H1 (cell line): ENCODE results near the gene ZBTB20. TPM values are rescaled to one million over a fixed set of nuclear protein-coding genes. Genes with fewer than 3 reads are reported as not detected.

ENCODE experiments used
- CTCF ChIA-PET: fragments of 300-600 bp; sonication (Branson Sonifier 250); formaldehyde crosslinking; loops from one replicate; lab custom pipeline; 2021; ENCODE audit not compliant: partially characterized antibody; lab: Charles Lee
- POLR2A ChIA-PET: fragments of 300-600 bp; sonication (Branson Sonifier 250); formaldehyde crosslinking; loops from one replicate; lab custom pipeline; 2021; ENCODE audit warnings: inconsistent platforms; ENCODE audit not compliant: partially characterized antibody; lab: Charles Lee
- DNase-seq, 2 experiments: peaks; one replicate each; pipeline versions ENCODE4 v3.0.0 to v3.0.0-alpha.2; 2010 to 2022; ENCODE audit warnings: low spot score in 2 of 2, low read depth in 1 of 2, mixed read lengths in 1 of 2
- FAIRE-seq: peaks from 2 replicates; lab custom pipeline; 2011; peaks lifted over from hg19 to GRCh38; lab: Jason Lieb, UNC
- H2AFZ ChIP-seq: 2 replicates; pipeline ENCODE4 v1.8.1; 2012; ENCODE audit warnings: low read length, inconsistent platforms
- H2AK5ac ChIP-seq: 2 replicates; pipeline ENCODE4 v1.6.1; 2013; ENCODE audit warnings: low read depth, low read length
- H2BK120ac ChIP-seq: replicated peaks from 2 replicates; pipeline ENCODE3; 2013; ENCODE audit warnings: low read depth, low read length, inconsistent platforms
- H2BK12ac ChIP-seq: 2 replicates; pipeline ENCODE4 v1.6.1; 2013; ENCODE audit warnings: low read depth, low read length
- H2BK15ac ChIP-seq: 2 replicates; pipeline ENCODE4 v1.6.1; 2013; ENCODE audit warnings: low read length
- H2BK20ac ChIP-seq: 2 replicates; pipeline ENCODE4 v1.6.1; 2013; ENCODE audit warnings: low read length
- H2BK5ac ChIP-seq: 2 replicates; pipeline ENCODE4 v1.6.1; 2013; ENCODE audit warnings: low read depth, low read length
- H3K14ac ChIP-seq: 2 replicates; pipeline ENCODE4 v1.6.1; 2013; ENCODE audit warnings: inconsistent platforms; ENCODE audit not compliant: insufficient read length
- H3K18ac ChIP-seq: 2 replicates; pipeline ENCODE4 v1.6.1; 2013; ENCODE audit warnings: low read length; ENCODE audit errors: extremely low read depth
- H3K23ac ChIP-seq: 2 replicates; pipeline ENCODE4 v1.6.1; 2013; ENCODE audit warnings: inconsistent platforms; ENCODE audit not compliant: insufficient read length
- H3K23me2 ChIP-seq: 2 replicates; pipeline ENCODE4 v1.6.1; 2013; ENCODE audit warnings: low read depth, low read length
- H3K27ac ChIP-seq: 2 replicates; pipeline ENCODE4 v1.6.1; 2011; ENCODE audit warnings: low read depth, low read length, inconsistent platforms
- H3K27me3 ChIP-seq, 4 experiments: replicated peaks in 1 of 4; 1 replicate in 1 of 4; 2 replicates in 3 of 4; pipeline versions ENCODE4 v1.6.1 to v1.8.1; 2011 to 2013; ENCODE audit warnings: low read length in 3 of 4, mild to moderate bottlenecking in 3 of 4, inconsistent platforms in 2 of 4, mixed read lengths in 2 of 4, moderate library complexity in 1 of 4; ENCODE audit not compliant: control insufficient read depth in 3 of 4, insufficient read depth in 3 of 4; ENCODE audit errors: extremely low read depth in 1 of 4
- H3K36me3 ChIP-seq, 4 experiments: 2 replicates each; pipeline versions ENCODE4 v1.6.1 to v1.8.1; 2011 to 2013; ENCODE audit warnings: mild to moderate bottlenecking in 4 of 4, low read length in 3 of 4, moderate library complexity in 2 of 4, control low read depth in 1 of 4, inconsistent platforms in 1 of 4; ENCODE audit not compliant: insufficient read depth in 4 of 4, control insufficient read depth in 2 of 4
- H3K4ac ChIP-seq: replicated peaks from 2 replicates; pipeline ENCODE3; 2013; ENCODE audit warnings: low read length, low read depth, mixed read lengths, inconsistent platforms; ENCODE audit not compliant: insufficient read length
- H3K4me1 ChIP-seq, 4 experiments: replicated peaks in 1 of 4; 1 replicate in 1 of 4; 2 replicates in 3 of 4; pipeline versions ENCODE4 v1.6.1 to v1.8.1; 2011 to 2013; ENCODE audit warnings: low read length in 3 of 4, inconsistent platforms in 2 of 4, mixed read lengths in 1 of 4; ENCODE audit not compliant: insufficient read depth in 4 of 4, control insufficient read depth in 3 of 4
- H3K4me2 ChIP-seq, 2 experiments: 2 replicates each; pipeline versions ENCODE4 v1.6.1 to v1.8.1; 2011 to 2013; ENCODE audit warnings: low read depth in 2 of 2, low read length in 2 of 2, control low read depth in 1 of 2, inconsistent platforms in 1 of 2, mild to moderate bottlenecking in 1 of 2; ENCODE audit not compliant: insufficient read depth in 1 of 2
- H3K4me3 ChIP-seq, 4 experiments: fragments of 200-600, 300-600 bp in 1 of 4; sonication (generic), shearing (Covaris generic), sonication (Bioruptor Twin) in 1 of 4; 2 replicates each; pipeline versions ENCODE4 v1.5.1 to v1.8.1; 2011 to 2016; ENCODE audit warnings: low read length in 4 of 4, low read depth in 3 of 4, control low read depth in 2 of 4, inconsistent platforms in 2 of 4, mild to moderate bottlenecking in 2 of 4, mixed read lengths in 1 of 4, moderate library complexity in 1 of 4; ENCODE audit not compliant: insufficient read depth in 2 of 4; ENCODE audit errors: extremely low read depth in 1 of 4
- H3K56ac ChIP-seq: replicated peaks from 2 replicates; pipeline ENCODE3; 2013; ENCODE audit warnings: low read depth, mild to moderate bottlenecking, mixed read lengths, low read length, inconsistent platforms; ENCODE audit not compliant: insufficient read length
- H3K79me1 ChIP-seq: 2 replicates; pipeline ENCODE4 v1.6.1; 2013; ENCODE audit warnings: low read depth, low read length, control low read depth
- H3K79me2 ChIP-seq, 2 experiments: 2 replicates each; pipeline versions ENCODE4 v1.6.1 to v1.8.1; 2012 to 2013; ENCODE audit warnings: low read length in 2 of 2, mild to moderate bottlenecking in 2 of 2, inconsistent platforms in 1 of 2; ENCODE audit not compliant: insufficient read depth in 2 of 2, control insufficient read depth in 1 of 2
- H3K9ac ChIP-seq, 4 experiments: replicated peaks in 1 of 4; 1 replicate in 1 of 4; 2 replicates in 3 of 4; pipeline versions ENCODE4 v1.6.1 to v1.8.1; 2011 to 2013; ENCODE audit warnings: low read depth in 3 of 4, low read length in 3 of 4, control low read depth in 2 of 4, mild to moderate bottlenecking in 2 of 4, moderate library complexity in 2 of 4, inconsistent platforms in 1 of 4; ENCODE audit errors: extremely low read depth in 1 of 4
- H3K9me3 ChIP-seq, 2 experiments: 2 replicates each; pipeline versions ENCODE4 v1.6.1 to v1.8.1; 2012 to 2013; ENCODE audit warnings: mild to moderate bottlenecking in 2 of 2, moderate library complexity in 2 of 2, control low read depth in 1 of 2, inconsistent platforms in 1 of 2, low read depth in 1 of 2, low read length in 1 of 2, mixed read lengths in 1 of 2; ENCODE audit not compliant: insufficient read depth in 2 of 2
- H4K20me1 ChIP-seq, 2 experiments: replicated peaks in 1 of 2; 2 replicates each; pipeline versions ENCODE3 to v1.8.1; 2011 to 2013; ENCODE audit warnings: inconsistent platforms in 2 of 2, low read length in 2 of 2, mild to moderate bottlenecking in 1 of 2; ENCODE audit not compliant: insufficient read depth in 2 of 2, control insufficient read depth in 1 of 2
- H4K5ac ChIP-seq: 2 replicates; pipeline ENCODE4 v1.6.1; 2013; ENCODE audit warnings: low read length, low read depth, mixed read lengths, inconsistent platforms; ENCODE audit not compliant: insufficient read length
- H4K8ac ChIP-seq: 2 replicates; pipeline ENCODE4 v1.8.0; 2013; ENCODE audit warnings: mild to moderate bottlenecking, moderate library complexity, low read length, inconsistent platforms; ENCODE audit not compliant: insufficient read depth; ENCODE audit errors: extremely low read depth
- H4K91ac ChIP-seq: replicated peaks from 2 replicates; pipeline ENCODE3; 2013; ENCODE audit warnings: low read length, mixed read lengths, inconsistent platforms; ENCODE audit not compliant: insufficient read length
- ASH2L ChIP-seq: fragments of 200-600, 300-600 bp; sonication (generic); IDR thresholded peaks from one replicate; pipeline ENCODE4 v1.7.1; 2017; ENCODE audit warnings: low read length
- BCL11A ChIP-seq, 2 experiments: IDR thresholded peaks; one replicate each; pipeline ENCODE4 v1.6.1; 2011; ENCODE audit warnings: low read depth in 2 of 2, low read length in 2 of 2, mild to moderate bottlenecking in 2 of 2
- EP300 ChIP-seq, 2 experiments: IDR thresholded peaks; 1 replicate in 1 of 2; 2 replicates in 1 of 2; pipeline ENCODE4 v1.6.1; 2011 to 2012; ENCODE audit warnings: low read depth in 2 of 2, low read length in 2 of 2, mild to moderate bottlenecking in 2 of 2, borderline replicate concordance in 1 of 2, inconsistent platforms in 1 of 2, moderate library complexity in 1 of 2
- HDAC6 ChIP-seq: IDR thresholded peaks from one replicate; pipeline ENCODE4 v1.7.1; 2012; ENCODE audit warnings: low read depth, mild to moderate bottlenecking, inconsistent platforms, low read length, moderate library complexity
- JUN ChIP-seq: IDR thresholded peaks from 2 replicates; pipeline ENCODE4 v1.6.1; 2011; ENCODE audit warnings: low read depth, mild to moderate bottlenecking, improper control_type of control experiment, low read length
- KDM1A ChIP-seq: fragments of 200-600, 300-600 bp; sonication (generic); IDR thresholded peaks from 2 replicates; pipeline ENCODE4 v1.7.1; 2016; ENCODE audit warnings: mild to moderate bottlenecking, low read length, borderline replicate concordance
- TAF7 ChIP-seq: optimal IDR thresholded peaks from 2 replicates; pipeline ENCODE3; 2011; ENCODE audit warnings: low read depth, mild to moderate bottlenecking, inconsistent platforms, low read length, moderate library complexity, borderline replicate concordance
- TCF12 ChIP-seq: IDR thresholded peaks from 2 replicates; pipeline ENCODE4 v1.6.1; 2011; ENCODE audit warnings: low read depth, mild to moderate bottlenecking, low read length
- USF2 ChIP-seq: IDR thresholded peaks from 2 replicates; pipeline ENCODE4 v1.6.1; 2011; ENCODE audit warnings: low read length, improper control_type of control experiment
- YY1 ChIP-seq: IDR thresholded peaks from 2 replicates; pipeline ENCODE4 v1.6.1; 2011; ENCODE audit warnings: low read depth, mild to moderate bottlenecking, low read length
- WGBS, 2 experiments: shearing (Covaris generic) in 1 of 2; methylation state at CpG; one replicate each; pipeline versions ENCODE4 v1.1.6 to v1.1.7; 2013 to 2015; ENCODE audit warnings: low lambda C conversion rate in 2 of 2, mixed read lengths in 2 of 2, inconsistent platforms in 1 of 2, low coverage in 1 of 2, missing lambda C conversion rate in 1 of 2; ENCODE audit not compliant: insufficient replicate concordance in 2 of 2, insufficient coverage in 1 of 2, insufficient read length in 1 of 2; ENCODE audit errors: extremely low coverage in 1 of 2, missing lambda C conversion rate in 1 of 2; 5-methylcytosine and 5-hydroxymethylcytosine counted together
- polyA plus RNA-seq, 7 experiments: library from polyadenylated mRNA; depleted of rRNA in 3 of 7; stranded (reverse) in 5 of 7; unstranded in 2 of 7; fragments of >200 nt in 5 of 7; fragments of 200-250 nt in 2 of 7; gene quantifications; 1 replicate in 5 of 7; 2 replicates in 1 of 7; 4 replicates in 1 of 7; pipeline versions ENCODE4 v1.2.1 to v1.2.3, GENCODE V29; 2011 to 2013; ENCODE audit warnings: missing spikeins in 2 of 7, mixed read lengths in 2 of 7
- total RNA-seq: library from RNA; stranded (reverse); fragmentation: NEBNext Ultra II Directional; extraction: Animal tissue kit (Norgen Biotek cat#: 25700); gene quantifications from 2 replicates; pipeline ENCODE4 v1.2.1, GENCODE V29; 2021

Gene ZBTB20
- total and polyA plus RNA-seq, 2 of the 8 experiments (the other 6 are each of a cell fraction or from before 2014, with no cell fraction given), result 0.35 to 1.3 TPM

DNA sequence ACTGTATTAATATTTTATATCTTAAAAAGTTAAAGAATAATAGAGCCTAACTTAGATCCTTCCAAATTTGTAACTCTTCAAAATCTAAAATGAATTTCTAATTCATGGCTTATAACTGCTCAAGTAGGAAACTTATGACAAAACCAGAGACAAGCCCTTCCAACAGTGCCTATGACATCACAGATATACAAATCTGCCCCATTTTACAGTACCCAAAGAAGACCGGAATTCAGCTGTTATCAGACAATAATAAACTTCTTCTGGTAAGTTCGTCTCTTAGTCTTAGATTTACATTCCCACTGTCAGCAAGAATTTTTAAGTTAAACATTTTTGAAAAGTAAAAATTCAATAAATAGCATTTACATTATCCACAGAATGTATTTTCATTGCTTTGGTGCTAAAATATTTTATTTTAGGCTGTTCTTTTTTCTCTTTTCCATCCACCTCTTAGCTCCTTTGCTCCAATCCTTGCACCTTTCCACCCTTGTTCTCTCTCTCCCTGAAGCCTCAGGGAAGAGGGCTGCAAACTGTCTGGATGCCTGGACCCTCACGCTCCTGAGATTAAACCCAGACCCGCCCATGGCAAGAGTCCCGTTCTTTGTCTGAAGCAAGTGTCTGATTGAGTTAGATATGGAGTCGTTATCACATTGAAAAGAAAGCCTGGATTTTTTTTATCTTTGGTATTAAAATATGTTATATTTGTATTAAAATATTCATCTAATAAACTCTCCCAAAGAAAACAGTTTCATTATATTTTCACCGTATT, 312.7 kb downstream of the ZBTB20 start:
- FAIRE-seq, result no peak
- TF ChIP-seq JUN, result no peak
- TF ChIP-seq EP300 (IDR thresholded peaks at IDR 0.05; ENCODE audit: borderline replicate concordance in 1 of 2, low read depth in 2 of 2, low read length in 2 of 2), result no peak
- TF ChIP-seq TCF12, result no peak
- TF ChIP-seq HDAC6, result no peak
- no peak for TF ChIP-seq BCL11A (IDR thresholded peaks at IDR 0.05; ENCODE audit: low read depth in 2 of 2, low read length in 2 of 2)
- no peak for TF ChIP-seq ASH2L
- no peak for TF ChIP-seq TAF7
- no peak for TF ChIP-seq USF2
- TF ChIP-seq YY1, result no peak
- TF ChIP-seq KDM1A, result no peak
- ChIA-PET POLR2A (no interaction called here), CTCF (interaction anchor here (0.6 kb wide), 1 partner anchor 1009 kb away, joined by 3 read pairs; no protein-coding TSS in a partner anchor)
- Histone ChIP-seq H4K91ac (no peak overlapping the region), H3K27me3 (no peaks in the 10 kb centered on the region), H3K4me3 (no peak overlapping the region), H3K9ac (no peak overlapping the region), H3K4ac (no peak overlapping the region), H3K56ac (no peak overlapping the region), H4K5ac (no peak overlapping the region), H2AFZ (no peak overlapping the region), H2BK15ac (no peak overlapping the region), H3K79me2 (no peaks in the 10 kb centered on the region), H2BK20ac (no peak overlapping the region), H3K79me1 (no peaks in the 10 kb centered on the region), H4K20me1 (no peaks in the 10 kb centered on the region), H2BK12ac (no peak overlapping the region), H3K4me2 (no peak overlapping the region), H3K18ac (no peak overlapping the region), H3K23ac (no peak overlapping the region), H3K36me3 (no peaks in the 10 kb centered on the region; a peak in 1 of 8 replicates), H3K14ac (no peak overlapping the region), H3K9me3 (no peaks in the 10 kb centered on the region), H2BK5ac (no peak overlapping the region), H3K4me1 (no peaks in the 10 kb centered on the region), H3K23me2 (peaks cover 1% of the 10 kb centered on the region; the same call in 1 of the 2 replicates), H2AK5ac (no peak overlapping the region), H4K8ac (no peak overlapping the region), H2BK120ac (no peak overlapping the region), H3K27ac (no peak overlapping the region)
- WGBS, 2 experiments, result 79% methylated on average over 7 of the region's 7 CpGs; no CpG with 5 or more reads in 1 of the 2 experiments
- DNase-seq, result no peak
